VCaP (cell line): ENCODE data around the gene CACNA2D1.

Source experiments
- H3K27ac ChIP-seq: fragments of 450-650 bp; 2 replicates; pipeline ENCODE4 v1.5.1; 2017
- TF ChIP-seq, protein P1 (sequence below): fragments of 450-650 bp; conservative IDR thresholded peaks from 2 replicates; pipeline ENCODE4 v1.5.1; 2017; ENCODE audit warnings: mild to moderate bottlenecking, moderate library complexity

CACNA2D1 gene

DNA sequence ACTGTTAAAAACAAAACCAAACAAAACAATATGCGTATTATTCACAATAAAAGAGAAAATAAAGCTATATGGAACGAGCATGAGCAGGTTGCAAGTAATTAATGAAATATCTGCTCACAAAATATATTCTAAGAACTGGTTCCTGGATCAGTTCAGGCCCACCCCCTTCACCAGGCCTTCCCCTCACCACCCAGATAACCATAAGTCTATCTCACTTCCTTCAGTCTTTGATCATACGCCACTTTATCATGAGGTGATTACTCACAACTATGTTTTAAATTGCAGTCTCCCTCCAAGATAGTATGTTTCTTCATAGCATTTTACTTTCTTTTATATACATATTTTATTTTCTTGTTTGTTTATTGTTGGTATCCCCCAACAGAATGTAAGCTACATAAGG lies 410.7 kb downstream of the CACNA2D1 start:
- TF ChIP-seq, protein P1, sequence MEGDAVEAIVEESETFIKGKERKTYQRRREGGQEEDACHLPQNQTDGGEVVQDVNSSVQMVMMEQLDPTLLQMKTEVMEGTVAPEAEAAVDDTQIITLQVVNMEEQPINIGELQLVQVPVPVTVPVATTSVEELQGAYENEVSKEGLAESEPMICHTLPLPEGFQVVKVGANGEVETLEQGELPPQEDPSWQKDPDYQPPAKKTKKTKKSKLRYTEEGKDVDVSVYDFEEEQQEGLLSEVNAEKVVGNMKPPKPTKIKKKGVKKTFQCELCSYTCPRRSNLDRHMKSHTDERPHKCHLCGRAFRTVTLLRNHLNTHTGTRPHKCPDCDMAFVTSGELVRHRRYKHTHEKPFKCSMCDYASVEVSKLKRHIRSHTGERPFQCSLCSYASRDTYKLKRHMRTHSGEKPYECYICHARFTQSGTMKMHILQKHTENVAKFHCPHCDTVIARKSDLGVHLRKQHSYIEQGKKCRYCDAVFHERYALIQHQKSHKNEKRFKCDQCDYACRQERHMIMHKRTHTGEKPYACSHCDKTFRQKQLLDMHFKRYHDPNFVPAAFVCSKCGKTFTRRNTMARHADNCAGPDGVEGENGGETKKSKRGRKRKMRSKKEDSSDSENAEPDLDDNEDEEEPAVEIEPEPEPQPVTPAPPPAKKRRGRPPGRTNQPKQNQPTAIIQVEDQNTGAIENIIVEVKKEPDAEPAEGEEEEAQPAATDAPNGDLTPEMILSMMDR: no peak

DNA sequence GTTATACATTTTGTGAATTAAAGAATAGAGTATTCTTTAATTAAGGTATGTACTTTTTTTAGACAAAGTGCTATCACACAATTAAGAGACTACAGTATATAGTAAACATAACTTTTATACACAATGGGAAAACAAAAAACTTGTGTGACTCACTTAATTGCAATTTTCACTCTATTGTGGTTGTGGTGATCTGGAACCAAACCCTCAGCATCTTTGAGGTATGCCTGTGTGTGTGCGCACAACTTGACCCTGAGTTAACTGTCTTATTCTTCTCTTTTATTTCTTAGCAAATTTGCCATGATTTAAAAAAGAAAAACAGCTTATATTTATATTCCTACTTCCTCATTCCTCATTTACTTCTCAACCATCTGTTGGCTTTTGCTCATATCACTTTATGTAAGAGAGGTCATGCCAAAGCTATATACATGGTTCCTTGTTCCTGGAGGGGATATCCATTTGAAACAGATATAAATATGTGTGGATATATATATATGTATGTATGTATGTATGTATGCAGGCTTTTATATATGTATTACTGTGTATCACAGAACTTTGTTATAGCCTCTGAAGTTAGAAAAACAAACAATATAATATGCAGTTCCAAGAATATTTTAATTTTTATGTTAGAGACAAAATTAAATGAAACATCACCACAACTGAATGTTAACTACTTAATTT lies 414.2 kb downstream of the CACNA2D1 start:
- TF ChIP-seq, protein P1: no peak

More for the DNA sequence above, 410.7 kb downstream of the CACNA2D1 start:
- H3K27ac ChIP-seq: no peak overlapping the region

DNA sequence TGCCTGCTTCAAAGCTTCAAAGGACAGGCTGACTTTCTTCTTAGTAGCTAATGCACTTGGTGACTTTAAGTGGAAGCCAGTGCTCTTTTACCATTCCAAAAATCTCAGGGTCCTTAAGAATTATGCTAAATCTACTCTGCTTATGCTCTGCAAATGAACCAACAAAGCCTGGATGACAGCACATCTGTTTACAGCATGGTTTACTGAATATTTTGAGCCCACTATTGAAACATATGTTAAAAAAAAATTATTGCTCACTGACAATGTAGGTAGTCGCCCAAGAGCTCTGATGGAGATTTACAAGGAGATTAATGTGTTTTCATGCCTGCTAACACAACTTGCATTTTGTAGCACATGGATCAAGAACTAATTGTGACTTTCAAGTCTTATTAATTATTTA lies 415.5 kb downstream of the CACNA2D1 start:
- TF ChIP-seq, protein P1: no peak
- H3K27ac ChIP-seq: no peak overlapping the region

More for the DNA sequence above, 414.2 kb downstream of the CACNA2D1 start:
- H3K27ac ChIP-seq: no peak overlapping the region

DNA sequence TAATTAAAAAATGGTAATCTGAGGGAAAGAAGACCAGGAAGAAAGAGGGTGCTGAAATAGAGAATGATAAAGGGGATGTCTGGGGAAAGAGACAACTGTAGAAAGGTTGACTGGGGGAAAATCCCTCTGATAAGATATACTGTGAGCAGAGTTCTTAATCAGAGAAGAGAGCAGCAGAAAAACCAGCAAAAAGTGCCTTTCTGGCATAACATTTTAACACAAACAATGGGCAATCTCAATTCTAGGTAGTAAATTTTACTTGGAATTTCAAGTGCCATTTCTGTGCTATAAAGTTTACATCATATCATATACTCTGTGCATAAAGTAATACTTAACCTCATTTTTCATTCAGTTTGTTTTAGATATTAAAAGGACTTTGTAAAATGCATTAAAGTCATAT lies 421.9 kb downstream of the CACNA2D1 start:
- TF ChIP-seq, protein P1: no peak
- H3K27ac ChIP-seq: no peak overlapping the region

DNA sequence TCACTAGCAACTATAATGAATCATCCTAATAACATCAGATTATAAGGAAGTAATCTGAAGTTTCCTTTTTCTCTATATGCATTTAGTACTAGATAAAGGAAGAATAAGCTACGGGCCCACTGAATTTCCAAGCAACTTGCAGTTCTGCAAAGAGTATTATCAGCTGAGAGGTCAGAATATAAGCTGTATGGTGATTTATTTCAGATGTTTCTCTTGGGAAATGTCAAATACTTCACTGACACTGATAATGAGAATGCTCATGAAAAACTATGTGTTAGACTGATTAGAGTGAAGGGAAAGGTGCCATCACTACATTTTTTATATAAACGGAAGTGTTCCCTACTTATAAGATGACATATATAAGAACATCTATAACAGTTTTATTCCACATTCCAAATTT lies 422.5 kb downstream of the CACNA2D1 start:
- TF ChIP-seq, protein P1: no peak

DNA sequence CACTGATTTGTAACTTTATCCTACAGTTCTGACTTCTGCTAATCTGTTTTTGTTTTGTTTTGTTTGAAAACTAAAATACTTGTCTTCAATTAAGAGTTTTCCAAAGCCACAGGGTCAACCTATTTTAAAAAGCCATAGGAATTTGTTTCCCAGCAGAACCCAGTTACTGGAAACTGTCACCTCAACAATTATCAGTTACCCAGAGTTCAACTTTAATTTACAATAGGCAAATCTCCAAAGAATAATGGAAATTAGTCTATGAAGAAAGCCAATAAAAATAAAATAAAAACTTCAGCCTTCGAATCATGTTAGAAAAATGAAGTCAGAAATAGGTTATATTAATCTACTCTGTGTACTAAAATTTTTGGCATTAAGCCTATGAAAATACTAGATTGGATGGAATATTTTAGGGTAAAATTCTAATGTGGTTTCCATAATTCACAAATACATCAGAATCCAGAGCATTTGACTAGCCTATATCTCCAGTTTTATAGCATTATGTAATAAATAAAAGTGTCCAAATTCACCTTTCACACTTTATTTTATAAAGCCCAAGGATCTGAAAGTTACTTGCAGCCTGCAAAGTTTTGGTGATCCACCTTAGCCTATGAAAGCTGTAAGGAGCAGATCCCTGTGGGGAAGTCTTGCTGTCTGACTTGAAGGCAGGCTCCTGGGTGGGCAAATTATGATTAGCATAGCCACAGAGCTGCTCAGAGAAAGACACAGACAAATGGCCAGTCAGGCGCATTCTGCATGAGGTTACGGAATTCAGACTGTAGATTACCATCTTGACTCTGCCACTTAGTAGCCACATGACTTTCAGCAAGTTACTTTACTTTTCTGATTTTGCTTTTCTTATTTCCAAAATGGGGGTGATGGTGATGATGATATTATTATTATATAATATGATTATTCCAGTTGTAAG lies 423.8 kb downstream of the CACNA2D1 start:
- TF ChIP-seq, protein P1: no peak
- no peak overlapping the region for H3K27ac ChIP-seq

More for the DNA sequence above, 422.5 kb downstream of the CACNA2D1 start:
- H3K27ac ChIP-seq: no peak overlapping the region

DNA sequence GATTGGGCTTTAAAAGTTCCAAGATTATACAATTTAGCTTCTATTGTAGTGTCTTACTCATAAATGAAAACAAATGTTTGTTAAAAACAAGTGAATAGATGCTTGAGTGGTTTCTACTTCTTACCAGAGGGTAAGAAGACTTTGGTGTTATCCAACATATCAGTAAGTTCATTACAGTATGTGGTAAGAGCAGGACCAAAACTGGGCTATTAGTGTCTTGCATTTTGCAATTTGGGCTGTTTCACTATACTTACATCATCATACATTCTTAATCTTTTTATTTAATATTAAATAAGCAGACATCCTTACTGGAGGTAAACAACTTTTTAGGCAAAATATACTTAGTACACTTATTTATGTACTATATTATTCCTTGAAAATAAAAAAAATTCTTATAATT lies 425.4 kb downstream of the CACNA2D1 start:
- TF ChIP-seq, protein P1: no peak
- H3K27ac ChIP-seq: no peak overlapping the region
